Parathyroid adenoma (tissue), 2 donors: ENCODE data around the gene PDZD7.

ENCODE experiments used
- H2AFZ ChIP-seq: fragments of 300-600 bp; sonication (generic); one replicate; pipeline ENCODE4 v1.7.0; 2017; ENCODE audit warnings: antibody characterized with exemption, mild to moderate bottlenecking
- H3K27ac ChIP-seq: fragments of 300-600 bp; sonication (generic); one replicate; pipeline ENCODE4 v1.7.0; 2017
- H3K27me3 ChIP-seq: fragments of 300-600 bp; sonication (generic); one replicate; pipeline ENCODE4 v1.7.0; 2017; ENCODE audit warnings: low read length; ENCODE audit not compliant: control insufficient read depth, insufficient read depth
- H3K36me3 ChIP-seq: fragments of 300-600 bp; sonication (generic); one replicate; pipeline ENCODE4 v1.7.0; 2017; ENCODE audit warnings: low read length; ENCODE audit not compliant: control insufficient read depth, insufficient read depth
- H3K4me1 ChIP-seq: fragments of 300-600 bp; sonication (generic); one replicate; pipeline ENCODE4 v1.7.0; 2017; ENCODE audit warnings: control low read depth
- H3K4me2 ChIP-seq: fragments of 300-600 bp; sonication (generic); one replicate; pipeline ENCODE4 v1.7.0; 2017; ENCODE audit warnings: low read length
- H3K4me3 ChIP-seq: fragments of 300-600 bp; sonication (generic); one replicate; pipeline ENCODE4 v1.7.0; 2017; ENCODE audit warnings: low read depth, low read length
- H3K79me2 ChIP-seq: fragments of 300-600 bp; sonication (generic); one replicate; pipeline ENCODE4 v1.7.0; 2017; ENCODE audit warnings: control low read depth
- H3K9ac ChIP-seq: fragments of 300-600 bp; sonication (generic); one replicate; pipeline ENCODE4 v1.7.0; 2017; ENCODE audit warnings: mild to moderate bottlenecking
- H3K9me3 ChIP-seq: fragments of 300-600 bp; sonication (generic); one replicate; pipeline ENCODE4 v1.7.0; 2017; ENCODE audit warnings: low read length; ENCODE audit not compliant: control insufficient read depth
- CTCF ChIP-seq: fragments of 300-600 bp; sonication (generic); IDR thresholded peaks from one replicate; pipeline ENCODE4 v1.7.0; 2017; ENCODE audit warnings: antibody characterized with exemption, mild to moderate bottlenecking
- donor health status: primary hyperparathyroidism.

The PDZD7 gene

GRCh38 chr10:101011517-101012423 lies 19.2 kb downstream of the PDZD7 start:
- H3K27me3 ChIP-seq: no peaks in the 10 kb centered on the region
- H3K4me3 ChIP-seq: no peak overlapping the region
- H3K9ac ChIP-seq: no peak overlapping the region
- no peaks in the 10 kb centered on the region for H3K9me3 ChIP-seq
- peak; percentile 14 for TF ChIP-seq CTCF
- H3K4me1 ChIP-seq: peaks cover 13% of the 10 kb centered on the region
- no peak overlapping the region for H3K4me2 ChIP-seq
- no peak overlapping the region for H2AFZ ChIP-seq
- peak overlapping the region; percentile 50 for H3K27ac ChIP-seq
- H3K79me2 ChIP-seq: no peaks in the 10 kb centered on the region
- no peaks in the 10 kb centered on the region for H3K36me3 ChIP-seq

- Histone ChIP-seq H3K79me2 (no peaks in the 10 kb centered on the region), H3K36me3 (no peaks in the 10 kb centered on the region), H3K9ac (no peak overlapping the region), H3K27me3 (no peaks in the 10 kb centered on the region), H3K9me3 (no peaks in the 10 kb centered on the region), H3K27ac (no peak overlapping the region), H3K4me3 (no peak overlapping the region), H3K4me1 (peaks cover 13% of the 10 kb centered on the region), H3K4me2 (no peak overlapping the region), H2AFZ (no peak overlapping the region)
- TF ChIP-seq CTCF: no peak
Observed at GRCh38 chr10:101010329-101010728, 20.6 kb downstream of the PDZD7 start.

- H3K9ac ChIP-seq: no peak overlapping the region
- no peak for TF ChIP-seq CTCF
- H3K9me3 ChIP-seq: no peaks in the 10 kb centered on the region
- H3K36me3 ChIP-seq: no peaks in the 10 kb centered on the region
- H3K27ac ChIP-seq: no peak overlapping the region
- H3K4me2 ChIP-seq: no peak overlapping the region
- H3K79me2 ChIP-seq: no peaks in the 10 kb centered on the region
- peaks cover 7% of the 10 kb centered on the region for H3K4me1 ChIP-seq
- no peak overlapping the region for H3K4me3 ChIP-seq
- H3K27me3 ChIP-seq: no peaks in the 10 kb centered on the region
- no peak overlapping the region for H2AFZ ChIP-seq
Observed at GRCh38 chr10:101008823-101009423, 22.0 kb downstream of the PDZD7 start.

GRCh38 chr10:101007915-101008822 lies 22.8 kb downstream of the PDZD7 start:
- Histone ChIP-seq H3K36me3 (no peaks in the 10 kb centered on the region), H3K4me3 (no peak overlapping the region), H3K79me2 (no peaks in the 10 kb centered on the region), H3K9ac (no peak overlapping the region), H3K9me3 (no peaks in the 10 kb centered on the region), H3K4me1 (peaks cover 3% of the 10 kb centered on the region), H2AFZ (no peak overlapping the region), H3K27ac (no peak overlapping the region), H3K4me2 (no peak overlapping the region), H3K27me3 (no peaks in the 10 kb centered on the region)
- TF ChIP-seq CTCF: no peak
